ENCODE data around the gene SH3GLB2.
A peak's percentile ranks its signal among the peaks of the same experiment; 100 is the strongest.

The SH3GLB2 gene

DNA sequence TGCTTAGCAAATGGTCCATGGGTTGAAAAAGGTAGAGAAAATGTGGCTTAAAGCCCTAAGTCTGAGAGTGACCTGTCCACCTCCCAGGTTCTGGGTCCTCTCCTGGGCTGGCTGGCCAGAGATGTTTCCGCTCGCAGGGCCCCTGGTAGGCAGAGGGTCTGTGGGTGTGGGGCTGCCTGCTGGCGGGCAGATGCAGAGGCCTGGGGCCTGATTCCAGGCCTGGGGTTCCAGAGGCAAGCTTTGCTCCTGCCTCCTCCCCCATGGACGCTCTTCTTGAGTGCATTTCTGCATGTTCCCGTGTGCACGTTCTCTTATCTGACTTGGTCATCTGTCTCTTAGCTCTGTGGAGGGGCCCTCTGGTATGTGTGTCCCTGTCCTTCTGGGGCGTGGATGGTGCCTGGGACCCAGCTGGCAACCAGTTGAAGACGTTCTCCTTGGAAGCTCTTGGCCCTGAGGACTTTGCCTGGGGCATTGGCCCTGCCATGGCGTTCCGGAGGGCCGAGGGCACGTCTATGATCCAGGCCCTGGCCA lies 12.0 kb upstream of the SH3GLB2 start:
- no peak overlapping the region for H3K4me3 ChIP-seq (ENCODE audit: low read depth, low read length, poor library complexity, severe bottlenecking)
- peaks cover 32% of the 10 kb centered on the region for H3K36me3 ChIP-seq (ENCODE audit: insufficient read depth, low read length)
- H3K9me2 ChIP-seq (ENCODE audit: low read depth, low read length) = no peaks in the 10 kb centered on the region
- H2AFZ ChIP-seq (ENCODE audit: low read length) = no peak overlapping the region
- H3K27me3 ChIP-seq (ENCODE audit: insufficient read depth, low read length) = no peaks in the 10 kb centered on the region
- H3F3A ChIP-seq (ENCODE audit: insufficient read depth, low read length) = no peaks in the 10 kb centered on the region
- H3K9ac ChIP-seq (ENCODE audit: low read length) = no peak overlapping the region
- H3K27ac ChIP-seq (ENCODE audit: low read depth, low read length, poor library complexity, severe bottlenecking) = no peak overlapping the region
- H3K4me1 ChIP-seq (ENCODE audit: insufficient read depth, low read length, severe bottlenecking) = peaks cover 19% of the 10 kb centered on the region
- peaks cover 12% of the 10 kb centered on the region for H3K79me2 ChIP-seq (ENCODE audit: insufficient read depth, low read length)
- no peak overlapping the region for H3K4me2 ChIP-seq (ENCODE audit: low read length)
- no peaks in the 10 kb centered on the region for H3K9me3 ChIP-seq (ENCODE audit: low read length)
- TF ChIP-seq, protein P1, sequence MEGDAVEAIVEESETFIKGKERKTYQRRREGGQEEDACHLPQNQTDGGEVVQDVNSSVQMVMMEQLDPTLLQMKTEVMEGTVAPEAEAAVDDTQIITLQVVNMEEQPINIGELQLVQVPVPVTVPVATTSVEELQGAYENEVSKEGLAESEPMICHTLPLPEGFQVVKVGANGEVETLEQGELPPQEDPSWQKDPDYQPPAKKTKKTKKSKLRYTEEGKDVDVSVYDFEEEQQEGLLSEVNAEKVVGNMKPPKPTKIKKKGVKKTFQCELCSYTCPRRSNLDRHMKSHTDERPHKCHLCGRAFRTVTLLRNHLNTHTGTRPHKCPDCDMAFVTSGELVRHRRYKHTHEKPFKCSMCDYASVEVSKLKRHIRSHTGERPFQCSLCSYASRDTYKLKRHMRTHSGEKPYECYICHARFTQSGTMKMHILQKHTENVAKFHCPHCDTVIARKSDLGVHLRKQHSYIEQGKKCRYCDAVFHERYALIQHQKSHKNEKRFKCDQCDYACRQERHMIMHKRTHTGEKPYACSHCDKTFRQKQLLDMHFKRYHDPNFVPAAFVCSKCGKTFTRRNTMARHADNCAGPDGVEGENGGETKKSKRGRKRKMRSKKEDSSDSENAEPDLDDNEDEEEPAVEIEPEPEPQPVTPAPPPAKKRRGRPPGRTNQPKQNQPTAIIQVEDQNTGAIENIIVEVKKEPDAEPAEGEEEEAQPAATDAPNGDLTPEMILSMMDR (IDR thresholded peaks at IDR 0.05; ENCODE audit: low read length) = no peak
- TF ChIP-seq EZH2 (IDR thresholded peaks at IDR 0.05; ENCODE audit: borderline replicate concordance, low read length) = no peak
- H4K20me1 ChIP-seq (ENCODE audit: insufficient read depth, low read length) = no peaks in the 10 kb centered on the region

DNA sequence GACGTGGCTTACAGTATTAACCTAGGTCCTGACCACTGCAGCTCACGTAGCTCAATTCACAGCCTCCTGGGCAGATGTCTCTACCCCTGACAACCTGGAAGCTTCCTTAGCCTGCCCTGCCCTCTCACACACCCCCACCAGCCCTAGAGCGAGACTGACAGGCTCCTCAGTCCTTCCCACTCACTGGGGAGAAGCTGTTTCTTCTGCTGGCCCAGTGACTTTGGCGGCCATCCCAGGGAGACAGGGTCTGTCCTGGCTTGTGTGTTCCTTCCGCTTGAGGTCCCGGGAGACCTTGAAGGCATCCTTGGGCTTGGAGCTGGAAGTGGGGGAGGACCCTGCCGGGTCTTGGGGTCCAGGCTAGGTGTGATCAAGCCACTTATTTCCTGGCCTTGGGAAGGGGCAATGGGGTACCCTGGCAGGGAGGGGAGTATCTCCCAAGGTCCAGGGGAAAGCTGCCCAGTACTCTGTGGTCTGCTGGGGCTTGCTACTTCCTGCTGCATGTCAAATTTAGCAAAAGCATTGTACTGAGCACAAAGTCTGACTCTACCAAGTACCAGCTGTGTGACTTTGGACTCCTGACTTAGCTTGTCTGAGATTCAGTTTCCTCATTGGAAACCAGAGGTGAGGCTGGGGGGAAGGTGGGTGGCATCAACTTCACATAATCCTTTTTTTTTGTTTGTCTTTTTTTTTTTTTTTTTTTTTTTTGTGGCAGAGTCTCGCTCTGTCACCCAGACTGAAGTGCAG lies 10.2 kb upstream of the SH3GLB2 start:
- H2AFZ ChIP-seq (ENCODE audit: low read length) = no peak overlapping the region
- no peaks in the 10 kb centered on the region for H4K20me1 ChIP-seq (ENCODE audit: insufficient read depth, low read length)
- peaks cover 23% of the 10 kb centered on the region for H3K36me3 ChIP-seq (ENCODE audit: insufficient read depth, low read length)
- no peaks in the 10 kb centered on the region for H3F3A ChIP-seq (ENCODE audit: insufficient read depth, low read length)
- H3K9me2 ChIP-seq (ENCODE audit: low read depth, low read length) = no peaks in the 10 kb centered on the region
- no peaks in the 10 kb centered on the region for H3K27me3 ChIP-seq (ENCODE audit: insufficient read depth, low read length)
- TF ChIP-seq EZH2 (IDR thresholded peaks at IDR 0.05; ENCODE audit: borderline replicate concordance, low read length) = no peak
- TF ChIP-seq, protein P1 (IDR thresholded peaks at IDR 0.05; ENCODE audit: low read length) = no peak
- no peak overlapping the region; the same call in 1 of the 2 replicates for H3K9ac ChIP-seq (ENCODE audit: low read length)
- peak overlapping the region; percentile 98; the same call in 1 of the 2 replicates for H3K4me2 ChIP-seq (ENCODE audit: low read length)
- peak overlapping the region; percentile 93 for H3K4me3 ChIP-seq (ENCODE audit: low read depth, low read length, poor library complexity, severe bottlenecking)
- no peaks in the 10 kb centered on the region for H3K9me3 ChIP-seq (ENCODE audit: low read length)
- peaks cover 12% of the 10 kb centered on the region for H3K79me2 ChIP-seq (ENCODE audit: insufficient read depth, low read length)
- no peak overlapping the region for H3K27ac ChIP-seq (ENCODE audit: low read depth, low read length, poor library complexity, severe bottlenecking)
- H3K4me1 ChIP-seq (ENCODE audit: insufficient read depth, low read length, severe bottlenecking) = peaks cover 19% of the 10 kb centered on the region

DNA sequence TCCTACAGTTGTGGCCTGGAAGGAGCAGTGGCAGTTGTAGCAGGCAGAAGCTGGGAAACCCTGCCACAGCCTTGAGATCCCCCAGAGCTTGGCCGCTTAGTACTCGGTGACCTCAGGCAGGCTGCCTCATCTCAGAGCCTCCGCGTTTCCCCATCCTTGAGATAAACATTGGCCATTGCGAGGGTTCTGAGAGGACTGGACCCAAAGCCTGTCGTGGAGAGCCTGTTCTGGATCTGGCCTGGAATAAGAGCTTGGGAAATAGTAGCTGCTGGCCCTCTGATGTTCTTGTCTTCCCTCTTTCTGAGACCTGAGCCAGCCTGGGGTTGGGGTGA lies 9.6 kb upstream of the SH3GLB2 start:
- Histone ChIP-seq H3K79me2 (ENCODE audit: insufficient read depth, low read length) (peaks cover 12% of the 10 kb centered on the region), H3K4me3 (ENCODE audit: low read depth, low read length, poor library complexity, severe bottlenecking) (peak overlapping the region; percentile 93), H2AFZ (ENCODE audit: low read length) (no peak overlapping the region), H3K9me2 (ENCODE audit: low read depth, low read length) (no peaks in the 10 kb centered on the region), H3K36me3 (ENCODE audit: insufficient read depth, low read length) (peaks cover 23% of the 10 kb centered on the region), H3K27me3 (ENCODE audit: insufficient read depth, low read length) (no peaks in the 10 kb centered on the region), H3K27ac (ENCODE audit: low read depth, low read length, poor library complexity, severe bottlenecking) (no peak overlapping the region), H3K9ac (ENCODE audit: low read length) (peak overlapping the region; percentile 89; the same call in 1 of the 2 replicates), H3K9me3 (ENCODE audit: low read length) (no peaks in the 10 kb centered on the region), H4K20me1 (ENCODE audit: insufficient read depth, low read length) (no peaks in the 10 kb centered on the region), H3F3A (ENCODE audit: insufficient read depth, low read length) (no peaks in the 10 kb centered on the region), H3K4me1 (ENCODE audit: insufficient read depth, low read length, severe bottlenecking) (peaks cover 19% of the 10 kb centered on the region), H3K4me2 (ENCODE audit: low read length) (peak overlapping the region; percentile 98)
- TF ChIP-seq EZH2 (IDR thresholded peaks at IDR 0.05; ENCODE audit: borderline replicate concordance, low read length) = no peak
- TF ChIP-seq, protein P1 (IDR thresholded peaks at IDR 0.05; ENCODE audit: low read length) = no peak

All from OCI-LY1 (cell line).